Measurements from ENCODE around the gene GPR62.
"Not testable (repeated sequence)": the region's sequence is repeated elsewhere in the genome, so short reads cannot be mapped to it uniquely, and the experiment has no call there.

The GPR62 gene

GRCh38 chr3:51955175-51955892 lies at the start of gene GPR62:
Gene GPR62 (plus strand): TSS chr3:51955381. CDS start chr3:51955653, 272 bp downstream.
- FAIRE-seq (no peak), DNase-seq (ENCODE audit: low spot score) (no peak)

GRCh38 chr3:51908026-51908425 lies 47.2 kb upstream of the GPR62 start:
- DNase-seq (ENCODE audit: low spot score) (no peak), FAIRE-seq (no peak)

GRCh38 chr3:51916418-51916817 lies 38.8 kb upstream of the GPR62 start:
- DNase-seq (ENCODE audit: low spot score): no peak
- FAIRE-seq: no peak

- FAIRE-seq: no peak
- DNase-seq (ENCODE audit: low spot score): no peak
Measured at GRCh38 chr3:51921081-51921578, 34.1 kb upstream of the GPR62 start.

GRCh38 chr3:51927061-51927977 lies 27.9 kb upstream of the GPR62 start:
- no peak for FAIRE-seq

GRCh38 chr3:51928438-51928837 lies 26.7 kb upstream of the GPR62 start:
- FAIRE-seq (no peak), DNase-seq (ENCODE audit: low spot score) (no peak)

More at GRCh38 chr3:51927061-51927977, 27.9 kb upstream of the GPR62 start:
- DNase-seq (ENCODE audit: low spot score): no peak

GRCh38 chr3:51928981-51929380 lies 26.2 kb upstream of the GPR62 start:
- not testable (repeated sequence) for FAIRE-seq; DNase-seq (ENCODE audit: low spot score)

GRCh38 chr3:51929420-51930003 lies 25.7 kb upstream of the GPR62 start:
- DNase-seq (ENCODE audit: low spot score): no peak
- no peak for FAIRE-seq

- FAIRE-seq: no peak
- DNase-seq (ENCODE audit: low spot score): no peak
Measured at GRCh38 chr3:51930439-51930838, 24.7 kb upstream of the GPR62 start.

GRCh38 chr3:51931756-51932155 lies 23.4 kb upstream of the GPR62 start:
- FAIRE-seq: no peak

GRCh38 chr3:51932471-51933370 lies 22.5 kb upstream of the GPR62 start:
- no peak for FAIRE-seq

More at GRCh38 chr3:51931756-51932155, 23.4 kb upstream of the GPR62 start:
- DNase-seq (ENCODE audit: low spot score): no peak

GRCh38 chr3:51933471-51934138 lies 21.6 kb upstream of the GPR62 start:
- no peak for FAIRE-seq
- no peak for DNase-seq (ENCODE audit: low spot score)

More at GRCh38 chr3:51932471-51933370, 22.5 kb upstream of the GPR62 start:
- no peak for DNase-seq (ENCODE audit: low spot score)

- DNase-seq (ENCODE audit: low spot score): no peak
- no peak for FAIRE-seq
Measured at GRCh38 chr3:51934139-51934850, 20.9 kb upstream of the GPR62 start.

- no peak for DNase-seq (ENCODE audit: low spot score)
- FAIRE-seq: no peak
Measured at GRCh38 chr3:51934991-51935885, 19.9 kb upstream of the GPR62 start.

GRCh38 chr3:51935886-51936755 lies 19.1 kb upstream of the GPR62 start:
- FAIRE-seq (no peak), DNase-seq (ENCODE audit: low spot score) (no peak)

GRCh38 chr3:51937014-51937413 lies 18.2 kb upstream of the GPR62 start:
- no peak for DNase-seq (ENCODE audit: low spot score)
- FAIRE-seq: no peak
